HEK293 (cell line): ENCODE results near the gene KLF16.
A peak's percentile ranks its signal among the peaks of the same experiment; 100 is the strongest.

Experiments used
- CTCF ChIA-PET: fragments of 350-600 bp; formaldehyde crosslinking; extraction: SDS; loops from one replicate; lab custom pipeline; 2021; ENCODE audit warnings: antibody characterized with exemption; lab: Yijun Ruan, JAX
- POLR2A ChIA-PET: fragments of 300-600 bp; formaldehyde crosslinking; extraction: SDS; loops from one replicate; lab custom pipeline; 2020; ENCODE audit warnings: antibody characterized with exemption, inconsistent platforms; lab: Yijun Ruan, JAX
- H3K27ac ChIP-seq: fragments of 200-500 bp; sonication (Bioruptor generic); 2 replicates; pipeline ENCODE4 v1.5.1; 2014; ENCODE audit warnings: low read depth, low read length, control low read depth, inconsistent platforms; ENCODE audit errors: extremely low read depth
- H3K36me3 ChIP-seq, 2 experiments: fragments of 200-500 bp in 1 of 2; sonication (Bioruptor generic) in 1 of 2; 1 replicate in 1 of 2; 2 replicates in 1 of 2; pipeline ENCODE4 v1.5.1; 2014 to 2017; ENCODE audit warnings: inconsistent platforms in 2 of 2, low read length in 2 of 2; ENCODE audit not compliant: control insufficient read depth in 2 of 2, insufficient read depth in 1 of 2
- H3K4me1 ChIP-seq: fragments of 200-500 bp; sonication (Bioruptor generic); 2 replicates; pipeline ENCODE4 v1.5.1; 2014; ENCODE audit warnings: mild to moderate bottlenecking, low read length, inconsistent platforms; ENCODE audit not compliant: control insufficient read depth, insufficient read depth
- H3K4me3 ChIP-seq: 2 replicates; pipeline ENCODE4 v1.5.1; 2011; ENCODE audit warnings: low read depth, mild to moderate bottlenecking, control low read depth, low read length, moderate library complexity
- H3K9me3 ChIP-seq: fragments of 200-500 bp; sonication (Bioruptor generic); 2 replicates; pipeline ENCODE4 v1.5.1; 2014; ENCODE audit warnings: low read depth, low read length, inconsistent platforms; ENCODE audit not compliant: control insufficient read depth, insufficient read depth
- KLF1 ChIP-seq: fragments of 450-650 bp; formaldehyde crosslinking; IDR thresholded peaks from 2 replicates; pipeline ENCODE4 v1.5.1; 2016; ENCODE audit warnings: missing biosample characterization, missing genetic modification characterization
- OVOL3 ChIP-seq: fragments of 450-650 bp; formaldehyde crosslinking; IDR thresholded peaks from 2 replicates; pipeline ENCODE4 v1.5.1; 2016; ENCODE audit warnings: missing biosample characterization, missing genetic modification characterization
- PRDM1 ChIP-seq: fragments of 450-650 bp; formaldehyde crosslinking; IDR thresholded peaks from 2 replicates; pipeline ENCODE4; 2016; ENCODE audit warnings: missing biosample characterization, missing genetic modification characterization
- RBAK ChIP-seq: fragments of 450-650 bp; formaldehyde crosslinking; IDR thresholded peaks from 2 replicates; pipeline ENCODE4 v1.5.1; 2016; ENCODE audit warnings: missing biosample characterization, missing genetic modification characterization
- SALL2 ChIP-seq: fragments of 450-650 bp; formaldehyde crosslinking; IDR thresholded peaks from 2 replicates; pipeline ENCODE4 v1.5.0; 2017; ENCODE audit warnings: missing biosample characterization, mild to moderate bottlenecking, missing genetic modification characterization, borderline replicate concordance
- SP7 ChIP-seq: fragments of 450-650 bp; formaldehyde crosslinking; IDR thresholded peaks from 2 replicates; pipeline ENCODE4 v1.5.1; 2016; ENCODE audit warnings: missing biosample characterization, missing genetic modification characterization
- TRIM28 ChIP-seq: IDR thresholded peaks from 2 replicates; pipeline ENCODE4 v1.6.1; 2011; ENCODE audit warnings: low read length, control low read depth, borderline replicate concordance
- WT1 ChIP-seq: fragments of 450-650 bp; formaldehyde crosslinking; IDR thresholded peaks from 2 replicates; pipeline ENCODE4 v1.5.1; 2016; ENCODE audit warnings: missing biosample characterization, missing genetic modification characterization
- ZBTB21 ChIP-seq: fragments of 450-650 bp; formaldehyde crosslinking; IDR thresholded peaks from 2 replicates; pipeline ENCODE4 v1.5.1; 2017; ENCODE audit warnings: missing biosample characterization, missing genetic modification characterization
- ZBTB48 ChIP-seq: fragments of 450-650 bp; formaldehyde crosslinking; IDR thresholded peaks from 2 replicates; pipeline ENCODE4 v1.5.1; 2016; ENCODE audit warnings: missing biosample characterization, missing genetic modification characterization
- ZFHX2 ChIP-seq: fragments of 450-650 bp; formaldehyde crosslinking; conservative IDR thresholded peaks from 2 replicates; pipeline ENCODE4 v1.5.1; 2016; ENCODE audit warnings: missing biosample characterization, missing genetic modification characterization
- ZNF132 ChIP-seq: fragments of 450-650 bp; formaldehyde crosslinking; IDR thresholded peaks from 2 replicates; pipeline ENCODE4 v1.5.1; 2017; ENCODE audit warnings: missing biosample characterization, missing genetic modification characterization, borderline replicate concordance
- ZNF138 ChIP-seq: fragments of 450-650 bp; formaldehyde crosslinking; IDR thresholded peaks from 2 replicates; pipeline ENCODE4 v1.5.1; 2016; ENCODE audit warnings: missing biosample characterization, missing genetic modification characterization, borderline replicate concordance
- ZNF19 ChIP-seq: fragments of 450-650 bp; formaldehyde crosslinking; IDR thresholded peaks from 2 replicates; pipeline ENCODE4; 2016; ENCODE audit warnings: missing biosample characterization, missing genetic modification characterization, low read depth
- ZNF239 ChIP-seq: fragments of 450-650 bp; formaldehyde crosslinking; IDR thresholded peaks from 2 replicates; pipeline ENCODE4 v1.5.1; 2016; ENCODE audit warnings: missing biosample characterization, missing genetic modification characterization
- ZNF292 ChIP-seq: fragments of 450-650 bp; formaldehyde crosslinking; IDR thresholded peaks from 2 replicates; pipeline ENCODE4 v1.5.1; 2016; ENCODE audit warnings: low read depth, missing biosample characterization, missing genetic modification characterization, borderline replicate concordance
- ZNF350 ChIP-seq: fragments of 450-650 bp; formaldehyde crosslinking; IDR thresholded peaks from 2 replicates; pipeline ENCODE4 v1.5.0; 2017; ENCODE audit warnings: missing biosample characterization, mild to moderate bottlenecking, missing genetic modification characterization
- ZNF391 ChIP-seq: fragments of 450-650 bp; formaldehyde crosslinking; IDR thresholded peaks from 2 replicates; pipeline ENCODE4 v1.5.1; 2016; ENCODE audit warnings: low read depth, missing biosample characterization, missing genetic modification characterization, borderline replicate concordance
- ZNF426 ChIP-seq: fragments of 450-650 bp; formaldehyde crosslinking; IDR thresholded peaks from 2 replicates; pipeline ENCODE4 v1.5.1; 2017; ENCODE audit warnings: missing biosample characterization, missing genetic modification characterization, mild to moderate bottlenecking, inconsistent platforms, moderate library complexity
- ZNF473 ChIP-seq: fragments of 450-650 bp; formaldehyde crosslinking; IDR thresholded peaks from 2 replicates; pipeline ENCODE4 v1.5.1; 2017; ENCODE audit warnings: missing biosample characterization, missing genetic modification characterization
- ZNF514 ChIP-seq: fragments of 450-650 bp; formaldehyde crosslinking; IDR thresholded peaks from 2 replicates; pipeline ENCODE4 v1.5.1; 2016; ENCODE audit warnings: missing biosample characterization, missing genetic modification characterization
- ZNF555 ChIP-seq: fragments of 450-650 bp; formaldehyde crosslinking; conservative IDR thresholded peaks from 2 replicates; pipeline ENCODE4 v1.5.1; 2017; ENCODE audit warnings: missing biosample characterization, mild to moderate bottlenecking, missing genetic modification characterization, inconsistent platforms
- ZNF600 ChIP-seq: fragments of 450-650 bp; formaldehyde crosslinking; IDR thresholded peaks from 2 replicates; pipeline ENCODE4 v1.5.1; 2016; ENCODE audit warnings: missing biosample characterization, missing genetic modification characterization
- ZNF621 ChIP-seq: fragments of 450-650 bp; formaldehyde crosslinking; IDR thresholded peaks from 2 replicates; pipeline ENCODE4 v1.5.1; 2017; ENCODE audit warnings: missing biosample characterization, missing genetic modification characterization
- ZNF629 ChIP-seq: fragments of 450-650 bp; formaldehyde crosslinking; IDR thresholded peaks from 2 replicates; pipeline ENCODE4 v1.5.1; 2017; ENCODE audit warnings: missing biosample characterization, missing genetic modification characterization
- ZNF660 ChIP-seq: fragments of 450-650 bp; IDR thresholded peaks from 2 replicates; pipeline ENCODE4 v1.5.1; 2018; ENCODE audit warnings: missing biosample characterization, mild to moderate bottlenecking, missing genetic modification characterization
- TF ChIP-seq, protein P1 (sequence below): fragments of 450-650 bp; formaldehyde crosslinking; IDR thresholded peaks from 2 replicates; pipeline ENCODE4 v1.5.1; 2016; ENCODE audit warnings: missing biosample characterization, missing genetic modification characterization
- TF ChIP-seq, protein P2 (sequence below): sonication (generic); formaldehyde crosslinking; IDR thresholded peaks from 2 replicates; pipeline ENCODE4 v1.8.1; 2022; ENCODE audit warnings: mild to moderate bottlenecking, moderate library complexity, missing genetic modification reagents
- TF ChIP-seq, protein P3 (sequence below): fragments of 450-650 bp; formaldehyde crosslinking; IDR thresholded peaks from 2 replicates; pipeline ENCODE4 v1.5.1; 2016; ENCODE audit warnings: missing biosample characterization, missing genetic modification characterization
- TF ChIP-seq, protein P4 (sequence below): fragments of 450-650 bp; formaldehyde crosslinking; IDR thresholded peaks from 2 replicates; pipeline ENCODE4; 2016; ENCODE audit warnings: missing biosample characterization, missing genetic modification characterization
- TF ChIP-seq, protein P5 (sequence below): fragments of 450-650 bp; formaldehyde crosslinking; IDR thresholded peaks from 2 replicates; pipeline ENCODE4 v1.5.1; 2016; ENCODE audit warnings: missing biosample characterization, missing genetic modification characterization
- TF ChIP-seq, protein P6 (sequence below): fragments of 450-650 bp; formaldehyde crosslinking; IDR thresholded peaks from 2 replicates; pipeline ENCODE4 v1.5.1; 2016; ENCODE audit warnings: missing biosample characterization, missing genetic modification characterization

KLF16 gene

DNA sequence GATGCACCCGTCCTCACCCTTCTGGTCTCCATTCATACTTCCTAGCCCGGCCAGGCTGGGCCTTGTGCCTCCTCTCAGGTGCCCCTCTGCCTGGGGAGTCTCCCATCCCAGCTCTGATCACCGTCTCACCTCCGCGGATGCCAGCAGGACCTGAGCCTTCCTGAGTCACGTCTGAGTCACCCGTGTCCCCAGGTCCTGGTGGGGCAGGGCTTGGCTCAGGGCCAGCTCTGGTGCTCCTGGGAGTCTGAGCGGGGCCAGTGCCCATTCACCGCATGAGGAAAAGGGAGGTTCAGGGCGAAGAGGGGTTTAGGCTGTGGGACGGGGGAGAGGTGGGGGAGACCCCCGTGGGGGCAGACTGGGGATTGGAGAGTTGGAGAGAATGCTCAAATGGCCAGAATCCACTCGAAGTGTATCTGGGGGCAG lies 51.9 kb downstream of the KLF16 start:
- Histone ChIP-seq H3K4me1 (no peaks in the 10 kb centered on the region), H3K27ac (no peak overlapping the region), H3K9me3 (no peaks in the 10 kb centered on the region), H3K36me3 (peaks cover 0 to 15% of the 10 kb centered on the region in 2 experiments; a peak in 1 of 3 replicates), H3K4me3 (no peak overlapping the region)
- POLR2A ChIA-PET: no interaction called here
- CTCF ChIA-PET: interaction anchor here (0.7 to 1.0 kb wide), 2 partner anchors 17 to 139 kb away, joined by 3 read pairs; no protein-coding TSS in a partner anchor
- TF ChIP-seq WT1 (tag by site-specific recombination) (peak; percentile 48), ZNF629 (tag by site-specific recombination) (peak; percentile 61; the same call in 1 of the 2 replicates), SP7 (tag by site-specific recombination) (peak; percentile 56), PRDM1 (no peak), ZNF138 (no peak), ZNF426 (tag by site-specific recombination) (no peak), TRIM28 (no peak), ZBTB21 (no peak), OVOL3 (tag by site-specific recombination) (no peak), ZNF600 (tag by site-specific recombination) (no peak; the same call in 1 of the 2 replicates), ZNF514 (no peak), ZFHX2 (tag by site-specific recombination) (no peak), ZNF660 (tag by site-specific recombination) (peak; percentile 92), ZNF391 (tag by site-specific recombination) (peak; percentile 48; the same call in 1 of the 2 replicates), ZBTB48 (tag by site-specific recombination) (no peak), ZNF239 (tag by site-specific recombination) (no peak), ZNF292 (no peak), ZNF132 (tag by site-specific recombination) (no peak), RBAK (tag by site-specific recombination) (no peak), KLF1 (tag by site-specific recombination) (peak; percentile 29; the same call in 1 of the 2 replicates), SALL2 (tag by site-specific recombination) (no peak), ZNF555 (tag by site-specific recombination) (no peak), ZNF473 (no peak), ZNF621 (tag by site-specific recombination) (no peak), ZNF19 (tag by site-specific recombination) (no peak), ZNF350 (no peak)
- TF ChIP-seq, protein P1, sequence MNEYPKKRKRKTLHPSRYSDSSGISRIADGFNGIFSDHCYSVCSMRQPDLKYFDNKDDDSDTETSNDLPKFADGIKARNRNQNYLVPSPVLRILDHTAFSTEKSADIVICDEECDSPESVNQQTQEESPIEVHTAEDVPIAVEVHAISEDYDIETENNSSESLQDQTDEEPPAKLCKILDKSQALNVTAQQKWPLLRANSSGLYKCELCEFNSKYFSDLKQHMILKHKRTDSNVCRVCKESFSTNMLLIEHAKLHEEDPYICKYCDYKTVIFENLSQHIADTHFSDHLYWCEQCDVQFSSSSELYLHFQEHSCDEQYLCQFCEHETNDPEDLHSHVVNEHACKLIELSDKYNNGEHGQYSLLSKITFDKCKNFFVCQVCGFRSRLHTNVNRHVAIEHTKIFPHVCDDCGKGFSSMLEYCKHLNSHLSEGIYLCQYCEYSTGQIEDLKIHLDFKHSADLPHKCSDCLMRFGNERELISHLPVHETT (tag by site-specific recombination): peak; percentile 68; the same call in 1 of the 2 replicates
- TF ChIP-seq, protein P2, sequence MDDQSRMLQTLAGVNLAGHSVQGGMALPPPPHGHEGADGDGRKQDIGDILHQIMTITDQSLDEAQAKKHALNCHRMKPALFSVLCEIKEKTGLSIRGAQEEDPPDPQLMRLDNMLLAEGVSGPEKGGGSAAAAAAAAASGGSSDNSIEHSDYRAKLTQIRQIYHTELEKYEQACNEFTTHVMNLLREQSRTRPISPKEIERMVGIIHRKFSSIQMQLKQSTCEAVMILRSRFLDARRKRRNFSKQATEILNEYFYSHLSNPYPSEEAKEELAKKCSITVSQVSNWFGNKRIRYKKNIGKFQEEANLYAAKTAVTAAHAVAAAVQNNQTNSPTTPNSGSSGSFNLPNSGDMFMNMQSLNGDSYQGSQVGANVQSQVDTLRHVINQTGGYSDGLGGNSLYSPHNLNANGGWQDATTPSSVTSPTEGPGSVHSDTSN: no peak
- TF ChIP-seq, protein P3, sequence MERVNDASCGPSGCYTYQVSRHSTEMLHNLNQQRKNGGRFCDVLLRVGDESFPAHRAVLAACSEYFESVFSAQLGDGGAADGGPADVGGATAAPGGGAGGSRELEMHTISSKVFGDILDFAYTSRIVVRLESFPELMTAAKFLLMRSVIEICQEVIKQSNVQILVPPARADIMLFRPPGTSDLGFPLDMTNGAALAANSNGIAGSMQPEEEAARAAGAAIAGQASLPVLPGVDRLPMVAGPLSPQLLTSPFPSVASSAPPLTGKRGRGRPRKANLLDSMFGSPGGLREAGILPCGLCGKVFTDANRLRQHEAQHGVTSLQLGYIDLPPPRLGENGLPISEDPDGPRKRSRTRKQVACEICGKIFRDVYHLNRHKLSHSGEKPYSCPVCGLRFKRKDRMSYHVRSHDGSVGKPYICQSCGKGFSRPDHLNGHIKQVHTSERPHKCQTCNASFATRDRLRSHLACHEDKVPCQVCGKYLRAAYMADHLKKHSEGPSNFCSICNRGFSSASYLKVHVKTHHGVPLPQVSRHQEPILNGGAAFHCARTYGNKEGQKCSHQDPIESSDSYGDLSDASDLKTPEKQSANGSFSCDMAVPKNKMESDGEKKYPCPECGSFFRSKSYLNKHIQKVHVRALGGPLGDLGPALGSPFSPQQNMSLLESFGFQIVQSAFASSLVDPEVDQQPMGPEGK (tag by site-specific recombination): peak; percentile 92
- TF ChIP-seq, protein P4, sequence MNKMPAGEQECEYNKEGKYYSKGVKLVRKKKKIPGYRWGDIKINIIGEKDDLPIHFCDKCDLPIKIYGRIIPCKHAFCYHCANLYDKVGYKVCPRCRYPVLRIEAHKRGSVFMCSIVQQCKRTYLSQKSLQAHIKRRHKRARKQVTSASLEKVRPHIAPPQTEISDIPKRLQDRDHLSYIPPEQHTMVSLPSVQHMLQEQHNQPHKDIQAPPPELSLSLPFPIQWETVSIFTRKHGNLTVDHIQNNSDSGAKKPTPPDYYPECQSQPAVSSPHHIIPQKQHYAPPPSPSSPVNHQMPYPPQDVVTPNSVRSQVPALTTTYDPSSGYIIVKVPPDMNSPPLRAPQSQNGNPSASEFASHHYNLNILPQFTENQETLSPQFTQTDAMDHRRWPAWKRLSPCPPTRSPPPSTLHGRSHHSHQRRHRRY (tag by site-specific recombination): no peak
- TF ChIP-seq, protein P5, sequence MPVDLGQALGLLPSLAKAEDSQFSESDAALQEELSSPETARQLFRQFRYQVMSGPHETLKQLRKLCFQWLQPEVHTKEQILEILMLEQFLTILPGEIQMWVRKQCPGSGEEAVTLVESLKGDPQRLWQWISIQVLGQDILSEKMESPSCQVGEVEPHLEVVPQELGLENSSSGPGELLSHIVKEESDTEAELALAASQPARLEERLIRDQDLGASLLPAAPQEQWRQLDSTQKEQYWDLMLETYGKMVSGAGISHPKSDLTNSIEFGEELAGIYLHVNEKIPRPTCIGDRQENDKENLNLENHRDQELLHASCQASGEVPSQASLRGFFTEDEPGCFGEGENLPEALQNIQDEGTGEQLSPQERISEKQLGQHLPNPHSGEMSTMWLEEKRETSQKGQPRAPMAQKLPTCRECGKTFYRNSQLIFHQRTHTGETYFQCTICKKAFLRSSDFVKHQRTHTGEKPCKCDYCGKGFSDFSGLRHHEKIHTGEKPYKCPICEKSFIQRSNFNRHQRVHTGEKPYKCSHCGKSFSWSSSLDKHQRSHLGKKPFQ: no peak
- TF ChIP-seq, protein P6, sequence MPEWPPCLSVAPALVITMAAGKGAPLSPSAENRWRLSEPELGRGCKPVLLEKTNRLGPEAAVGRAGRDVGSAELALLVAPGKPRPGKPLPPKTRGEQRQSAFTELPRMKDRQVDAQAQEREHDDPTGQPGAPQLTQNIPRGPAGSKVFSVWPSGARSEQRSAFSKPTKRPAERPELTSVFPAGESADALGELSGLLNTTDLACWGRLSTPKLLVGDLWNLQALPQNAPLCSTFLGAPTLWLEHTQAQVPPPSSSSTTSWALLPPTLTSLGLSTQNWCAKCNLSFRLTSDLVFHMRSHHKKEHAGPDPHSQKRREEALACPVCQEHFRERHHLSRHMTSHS (tag by site-specific recombination): no peak
